ENCODE data around the gene AP1AR.

The AP1AR gene

GRCh38 chr4:112272292-112272691, 40.7 kb downstream of the AP1AR start:
- TF ChIP-seq CTCF (IDR thresholded peaks at IDR 0.05) (no peak), ZFX (IDR thresholded peaks at IDR 0.05; ENCODE audit: borderline replicate concordance) (no peak)
- no peak overlapping the region for H3K27ac ChIP-seq

GRCh38 chr4:112274959-112275358, 43.4 kb downstream of the AP1AR start:
- TF ChIP-seq CTCF (IDR thresholded peaks at IDR 0.05) = no peak
- H3K27ac ChIP-seq = no peak overlapping the region

GRCh38 chr4:112276113-112276512, 44.5 kb downstream of the AP1AR start:
- H3K27ac ChIP-seq = no peak overlapping the region; the same call in 1 of the 2 replicates
- TF ChIP-seq CTCF (IDR thresholded peaks at IDR 0.05) (no peak), ZFX (IDR thresholded peaks at IDR 0.05; ENCODE audit: borderline replicate concordance) (no peak)

GRCh38 chr4:112277220-112277619, 45.6 kb downstream of the AP1AR start:
- H3K27ac ChIP-seq = 0 out of 2 replicates have a peak overlapping the region, but pooled peaks have one; percentile 1
- TF ChIP-seq CTCF (IDR thresholded peaks at IDR 0.05) (no peak), ZFX (IDR thresholded peaks at IDR 0.05; ENCODE audit: borderline replicate concordance) (no peak)

GRCh38 chr4:112277705-112278448, 46.3 kb downstream of the AP1AR start:
- H3K27ac ChIP-seq = 0 out of 2 replicates have a peak overlapping the region, but pooled peaks have one; percentile 1
- TF ChIP-seq CTCF (IDR thresholded peaks at IDR 0.05) (no peak), ZFX (IDR thresholded peaks at IDR 0.05; ENCODE audit: borderline replicate concordance) (no peak)

- H3K27ac ChIP-seq = no peak overlapping the region
- TF ChIP-seq CTCF (IDR thresholded peaks at IDR 0.05) = no peak
- no peak for TF ChIP-seq ZFX (IDR thresholded peaks at IDR 0.05; ENCODE audit: borderline replicate concordance)
These were observed 47.7 kb downstream of the AP1AR start for GRCh38 chr4:112279025-112279881.

- TF ChIP-seq CTCF (IDR thresholded peaks at IDR 0.05) (no peak), ZFX (IDR thresholded peaks at IDR 0.05; ENCODE audit: borderline replicate concordance) (no peak)
- no peak overlapping the region for H3K27ac ChIP-seq
These were observed 48.3 kb downstream of the AP1AR start for GRCh38 chr4:112279882-112280315.

Measured in 22Rv1 (cell line).